ENCODE data around the gene TFIP11.

GRCh38 chr22:26548984-26549383, 36.7 kb upstream of the TFIP11 start:
- TF ChIP-seq POLR2AphosphoS5 (IDR thresholded peaks at IDR 0.05; ENCODE audit: low read depth, low read length) (no peak), TAF1 (IDR thresholded peaks at IDR 0.05; ENCODE audit: borderline replicate concordance, low read depth, low read length) (no peak)
